GM23338 (cell line): ENCODE results near the gene KIAA0753. TPM values are rescaled to one million over a fixed set of nuclear protein-coding genes. Genes with fewer than 3 reads are reported as not detected.

Source experiments
- ATAC-seq: fragments of 200-7000 bp; cut with Tn5 transposase; 3 replicates; pipeline ENCODE4 v1.9.1; 2020
- DNase-seq: peaks from one replicate; pipeline ENCODE4 v3.0.0-alpha.2; 2015; ENCODE audit warnings: low spot score
- H2AFZ ChIP-seq: fragments of 200-600 bp; sonication (generic); 2 replicates; pipeline ENCODE4 v1.8.0; 2016; ENCODE audit warnings: antibody characterized with exemption, mild to moderate bottlenecking, moderate library complexity
- H3F3A ChIP-seq: fragments of 200-600 bp; sonication (generic); replicated peaks from 2 replicates; pipeline ENCODE4 v1.8.0; 2017; ENCODE audit warnings: antibody characterized with exemption, mixed run types, low read depth
- H3K27ac ChIP-seq: fragments of 200-600 bp; sonication (generic); 2 replicates; pipeline ENCODE4 v1.6.1; 2016; ENCODE audit warnings: low read depth
- H3K27me3 ChIP-seq: fragments of 200-600 bp; sonication (generic); 2 replicates; pipeline ENCODE4 v1.8.0; 2016; ENCODE audit warnings: mild to moderate bottlenecking, mixed run types, moderate library complexity; ENCODE audit not compliant: insufficient read depth
- H3K36me3 ChIP-seq: fragments of 200-600 bp; sonication (generic); 2 replicates; pipeline ENCODE4 v1.8.0; 2016; ENCODE audit warnings: mild to moderate bottlenecking; ENCODE audit not compliant: insufficient read depth
- H3K4me1 ChIP-seq: fragments of 200-600 bp; sonication (generic); 2 replicates; pipeline ENCODE4 v1.8.0; 2016; ENCODE audit warnings: mild to moderate bottlenecking, moderate library complexity; ENCODE audit not compliant: insufficient read depth
- H3K4me2 ChIP-seq: fragments of 200-600 bp; sonication (generic); 2 replicates; pipeline ENCODE4 v1.7.1; 2017; ENCODE audit warnings: mixed run types
- H3K4me3 ChIP-seq: fragments of 200-600 bp; sonication (generic); 2 replicates; pipeline ENCODE4 v1.6.1; 2016; ENCODE audit warnings: mixed run types
- H3K79me2 ChIP-seq: fragments of 200-600 bp; sonication (generic); replicated peaks from 2 replicates; pipeline ENCODE4 v1.8.0; 2017; ENCODE audit warnings: mild to moderate bottlenecking; ENCODE audit not compliant: insufficient read depth
- H3K9me2 ChIP-seq: fragments of 200-600 bp; sonication (generic); 2 replicates; pipeline ENCODE4 v1.8.0; 2017; ENCODE audit not compliant: insufficient read depth
- H4K20me1 ChIP-seq: fragments of 200-600 bp; sonication (generic); replicated peaks from 2 replicates; pipeline ENCODE4 v1.8.0; 2017; ENCODE audit warnings: mild to moderate bottlenecking; ENCODE audit not compliant: insufficient read depth
- H3K27ac Mint-ChIP-seq: 2 replicates; pipeline ENCODE4 v1.8.0; 2020; ENCODE audit warnings: inconsistent platforms, mild to moderate bottlenecking, moderate library complexity, mixed read lengths
- H3K27me3 Mint-ChIP-seq: 3 replicates; pipeline ENCODE4 v1.8.0; 2022; ENCODE audit warnings: low read depth, mild to moderate bottlenecking, moderate library complexity, mixed read lengths, inconsistent platforms; ENCODE audit not compliant: insufficient read depth, poor library complexity
- H3K36me3 Mint-ChIP-seq: 3 replicates; pipeline ENCODE4 v1.8.0; 2021; ENCODE audit warnings: low read depth, mild to moderate bottlenecking, inconsistent platforms, moderate library complexity, mixed read lengths
- H3K4me1 Mint-ChIP-seq: 3 replicates; pipeline ENCODE4 v1.8.0; 2020; ENCODE audit warnings: mild to moderate bottlenecking, inconsistent platforms, mixed read lengths
- H3K4me3 Mint-ChIP-seq: 3 replicates; pipeline ENCODE4 v1.8.0; 2021; ENCODE audit warnings: moderate library complexity, mild to moderate bottlenecking, inconsistent platforms, mixed read lengths
- H3K9me3 Mint-ChIP-seq: 3 replicates; pipeline ENCODE4 v1.8.0; 2020; ENCODE audit warnings: moderate library complexity, mild to moderate bottlenecking, inconsistent platforms, mixed read lengths
- NANOG ChIP-seq: IDR thresholded peaks from 2 replicates; pipeline ENCODE4 v1.6.1; 2016; ENCODE audit warnings: antibody characterized with exemption, borderline replicate concordance
- STAT1 ChIP-seq: IDR thresholded peaks from one replicate; pipeline ENCODE4 v1.6.1; 2016; ENCODE audit warnings: antibody characterized with exemption; ENCODE audit not compliant: unreplicated experiment
- ZNF114 ChIP-seq: fragments of 250-450 bp; sonication (Bioruptor Pico); IDR thresholded peaks from 2 replicates; pipeline ENCODE4 v1.5.0; 2020; ENCODE audit warnings: mild to moderate bottlenecking, moderate library complexity
- ZNF331 ChIP-seq: fragments of 250-450 bp; sonication (Bioruptor Pico); IDR thresholded peaks from 2 replicates; pipeline ENCODE4 v1.5.0; 2020; ENCODE audit warnings: low read depth, mild to moderate bottlenecking, moderate library complexity
- polyA plus RNA-seq: library from polyadenylated mRNA; unstranded; fragments of >200 nt; fragmentation: Nextera tagmentation; extraction: Ambion mirVana; gene quantifications from 2 replicates; pipeline ENCODE4 v1.2.1, GENCODE V29; 2016
- total RNA-seq: library from RNA; depleted of rRNA; stranded (reverse); fragments of >200 nt; shearing (Covaris generic); gene quantifications from 2 replicates; pipeline ENCODE4 v1.2.3, GENCODE V29; 2014
- TF ChIP-seq, protein P1 (sequence below): IDR thresholded peaks from one replicate; pipeline ENCODE4 v1.6.1; 2018; ENCODE audit warnings: antibody characterized with exemption; ENCODE audit not compliant: unreplicated experiment
- TF ChIP-seq, protein P2 (sequence below): fragments of 250-450 bp; sonication (Bioruptor Pico); IDR thresholded peaks from 2 replicates; pipeline ENCODE4 v1.5.0; 2020; ENCODE audit warnings: mild to moderate bottlenecking, moderate library complexity

The KIAA0753 gene
- total and polyA plus RNA-seq, 2 experiments from 2014 or later, result 6.0 to 27.8 TPM

DNA sequence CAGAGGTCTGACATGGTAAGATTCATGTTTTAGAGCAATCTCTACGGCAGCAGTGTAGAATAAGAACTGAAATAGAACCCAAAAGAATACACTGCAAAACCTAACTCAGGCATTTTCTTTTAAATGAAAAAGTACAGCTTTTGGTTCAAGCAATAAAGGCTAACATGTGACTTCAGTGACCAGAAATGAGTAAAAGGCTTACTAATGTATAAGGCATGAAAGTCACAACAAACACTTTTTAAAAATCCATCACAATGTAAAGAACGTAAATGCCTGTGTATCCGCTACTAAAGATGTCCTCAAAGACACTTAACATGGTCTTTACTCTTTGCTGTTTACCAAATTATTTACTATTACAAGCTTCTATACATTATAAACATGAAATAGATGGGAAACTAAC is 16.6 kb downstream of the KIAA0753 start:
- Histone ChIP-seq H3K27me3 (no peaks in the 10 kb centered on the region), H3K79me2 (no peaks in the 10 kb centered on the region), H3K9me2 (no peaks in the 10 kb centered on the region), H2AFZ (no peak overlapping the region), H3K4me2 (no peak overlapping the region), H3K27ac (no peak overlapping the region), H3K4me1 (no peaks in the 10 kb centered on the region), H3K36me3 (peaks cover 34% of the 10 kb centered on the region), H4K20me1 (peaks cover 25% of the 10 kb centered on the region), H3K4me3 (no peak overlapping the region), H3F3A (no peaks in the 10 kb centered on the region)
- no peak for ATAC-seq
- Mint-ChIP-seq H3K4me1 (no peaks in the 10 kb centered on the region), H3K27ac (no peak overlapping the region), H3K4me3 (no peak overlapping the region), H3K36me3 (peaks cover 35% of the 10 kb centered on the region; the same call in 2 of the 3 replicates), H3K27me3 (no peaks in the 10 kb centered on the region), H3K9me3 (no peaks in the 10 kb centered on the region)
- no peak for DNase-seq
- TF ChIP-seq NANOG (no peak), ZNF114 (no peak), ZNF331 (CRISPR knock-in tag) (no peak), STAT1 (no peak)
- TF ChIP-seq, protein P1, sequence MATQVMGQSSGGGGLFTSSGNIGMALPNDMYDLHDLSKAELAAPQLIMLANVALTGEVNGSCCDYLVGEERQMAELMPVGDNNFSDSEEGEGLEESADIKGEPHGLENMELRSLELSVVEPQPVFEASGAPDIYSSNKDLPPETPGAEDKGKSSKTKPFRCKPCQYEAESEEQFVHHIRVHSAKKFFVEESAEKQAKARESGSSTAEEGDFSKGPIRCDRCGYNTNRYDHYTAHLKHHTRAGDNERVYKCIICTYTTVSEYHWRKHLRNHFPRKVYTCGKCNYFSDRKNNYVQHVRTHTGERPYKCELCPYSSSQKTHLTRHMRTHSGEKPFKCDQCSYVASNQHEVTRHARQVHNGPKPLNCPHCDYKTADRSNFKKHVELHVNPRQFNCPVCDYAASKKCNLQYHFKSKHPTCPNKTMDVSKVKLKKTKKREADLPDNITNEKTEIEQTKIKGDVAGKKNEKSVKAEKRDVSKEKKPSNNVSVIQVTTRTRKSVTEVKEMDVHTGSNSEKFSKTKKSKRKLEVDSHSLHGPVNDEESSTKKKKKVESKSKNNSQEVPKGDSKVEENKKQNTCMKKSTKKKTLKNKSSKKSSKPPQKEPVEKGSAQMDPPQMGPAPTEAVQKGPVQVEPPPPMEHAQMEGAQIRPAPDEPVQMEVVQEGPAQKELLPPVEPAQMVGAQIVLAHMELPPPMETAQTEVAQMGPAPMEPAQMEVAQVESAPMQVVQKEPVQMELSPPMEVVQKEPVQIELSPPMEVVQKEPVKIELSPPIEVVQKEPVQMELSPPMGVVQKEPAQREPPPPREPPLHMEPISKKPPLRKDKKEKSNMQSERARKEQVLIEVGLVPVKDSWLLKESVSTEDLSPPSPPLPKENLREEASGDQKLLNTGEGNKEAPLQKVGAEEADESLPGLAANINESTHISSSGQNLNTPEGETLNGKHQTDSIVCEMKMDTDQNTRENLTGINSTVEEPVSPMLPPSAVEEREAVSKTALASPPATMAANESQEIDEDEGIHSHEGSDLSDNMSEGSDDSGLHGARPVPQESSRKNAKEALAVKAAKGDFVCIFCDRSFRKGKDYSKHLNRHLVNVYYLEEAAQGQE, result no peak
- TF ChIP-seq, protein P2, sequence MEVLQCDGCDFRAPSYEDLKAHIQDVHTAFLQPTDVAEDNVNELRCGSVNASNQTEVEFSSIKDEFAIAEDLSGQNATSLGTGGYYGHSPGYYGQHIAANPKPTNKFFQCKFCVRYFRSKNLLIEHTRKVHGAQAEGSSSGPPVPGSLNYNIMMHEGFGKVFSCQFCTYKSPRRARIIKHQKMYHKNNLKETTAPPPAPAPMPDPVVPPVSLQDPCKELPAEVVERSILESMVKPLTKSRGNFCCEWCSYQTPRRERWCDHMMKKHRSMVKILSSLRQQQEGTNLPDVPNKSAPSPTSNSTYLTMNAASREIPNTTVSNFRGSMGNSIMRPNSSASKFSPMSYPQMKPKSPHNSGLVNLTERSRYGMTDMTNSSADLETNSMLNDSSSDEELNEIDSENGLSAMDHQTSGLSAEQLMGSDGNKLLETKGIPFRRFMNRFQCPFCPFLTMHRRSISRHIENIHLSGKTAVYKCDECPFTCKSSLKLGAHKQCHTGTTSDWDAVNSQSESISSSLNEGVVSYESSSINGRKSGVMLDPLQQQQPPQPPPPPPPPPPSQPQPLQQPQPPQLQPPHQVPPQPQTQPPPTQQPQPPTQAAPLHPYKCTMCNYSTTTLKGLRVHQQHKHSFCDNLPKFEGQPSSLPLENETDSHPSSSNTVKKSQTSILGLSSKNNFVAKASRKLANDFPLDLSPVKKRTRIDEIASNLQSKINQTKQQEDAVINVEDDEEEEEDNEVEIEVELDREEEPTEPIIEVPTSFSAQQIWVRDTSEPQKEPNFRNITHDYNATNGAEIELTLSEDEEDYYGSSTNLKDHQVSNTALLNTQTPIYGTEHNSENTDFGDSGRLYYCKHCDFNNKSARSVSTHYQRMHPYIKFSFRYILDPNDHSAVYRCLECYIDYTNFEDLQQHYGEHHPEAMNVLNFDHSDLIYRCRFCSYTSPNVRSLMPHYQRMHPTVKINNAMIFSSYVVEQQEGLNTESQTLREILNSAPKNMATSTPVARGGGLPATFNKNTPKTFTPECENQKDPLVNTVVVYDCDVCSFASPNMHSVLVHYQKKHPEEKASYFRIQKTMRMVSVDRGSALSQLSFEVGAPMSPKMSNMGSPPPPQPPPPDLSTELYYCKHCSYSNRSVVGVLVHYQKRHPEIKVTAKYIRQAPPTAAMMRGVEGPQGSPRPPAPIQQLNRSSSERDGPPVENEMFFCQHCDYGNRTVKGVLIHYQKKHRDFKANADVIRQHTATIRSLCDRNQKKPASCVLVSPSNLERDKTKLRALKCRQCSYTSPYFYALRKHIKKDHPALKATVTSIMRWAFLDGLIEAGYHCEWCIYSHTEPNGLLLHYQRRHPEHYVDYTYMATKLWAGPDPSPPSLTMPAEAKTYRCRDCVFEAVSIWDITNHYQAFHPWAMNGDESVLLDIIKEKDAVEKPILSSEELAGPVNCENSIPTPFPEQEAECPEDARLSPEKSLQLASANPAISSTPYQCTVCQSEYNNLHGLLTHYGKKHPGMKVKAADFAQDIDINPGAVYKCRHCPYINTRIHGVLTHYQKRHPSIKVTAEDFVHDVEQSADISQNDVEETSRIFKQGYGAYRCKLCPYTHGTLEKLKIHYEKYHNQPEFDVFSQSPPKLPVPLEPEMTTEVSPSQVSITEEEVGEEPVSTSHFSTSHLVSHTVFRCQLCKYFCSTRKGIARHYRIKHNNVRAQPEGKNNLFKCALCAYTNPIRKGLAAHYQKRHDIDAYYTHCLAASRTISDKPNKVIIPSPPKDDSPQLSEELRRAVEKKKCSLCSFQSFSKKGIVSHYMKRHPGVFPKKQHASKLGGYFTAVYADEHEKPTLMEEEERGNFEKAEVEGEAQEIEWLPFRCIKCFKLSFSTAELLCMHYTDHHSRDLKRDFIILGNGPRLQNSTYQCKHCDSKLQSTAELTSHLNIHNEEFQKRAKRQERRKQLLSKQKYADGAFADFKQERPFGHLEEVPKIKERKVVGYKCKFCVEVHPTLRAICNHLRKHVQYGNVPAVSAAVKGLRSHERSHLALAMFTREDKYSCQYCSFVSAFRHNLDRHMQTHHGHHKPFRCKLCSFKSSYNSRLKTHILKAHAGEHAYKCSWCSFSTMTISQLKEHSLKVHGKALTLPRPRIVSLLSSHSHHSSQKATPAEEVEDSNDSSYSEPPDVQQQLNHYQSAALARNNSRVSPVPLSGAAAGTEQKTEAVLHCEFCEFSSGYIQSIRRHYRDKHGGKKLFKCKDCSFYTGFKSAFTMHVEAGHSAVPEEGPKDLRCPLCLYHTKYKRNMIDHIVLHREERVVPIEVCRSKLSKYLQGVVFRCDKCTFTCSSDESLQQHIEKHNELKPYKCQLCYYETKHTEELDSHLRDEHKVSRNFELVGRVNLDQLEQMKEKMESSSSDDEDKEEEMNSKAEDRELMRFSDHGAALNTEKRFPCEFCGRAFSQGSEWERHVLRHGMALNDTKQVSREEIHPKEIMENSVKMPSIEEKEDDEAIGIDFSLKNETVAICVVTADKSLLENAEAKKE, result no peak
